HG03342 (cell line): ENCODE results near the gene DPP7.
"Not testable (repeated sequence)": the region's sequence is repeated elsewhere in the genome, so short reads cannot be mapped to it uniquely, and the experiment has no call there.

Source experiments
- ATAC-seq: cut with Tn5 transposase; IDR thresholded peaks from one replicate; pipeline ENCODE4 v1.9.1; 2021; ENCODE audit warnings: mild to moderate bottlenecking, moderate library complexity; ENCODE audit not compliant: unreplicated experiment

The DPP7 gene

DNA sequence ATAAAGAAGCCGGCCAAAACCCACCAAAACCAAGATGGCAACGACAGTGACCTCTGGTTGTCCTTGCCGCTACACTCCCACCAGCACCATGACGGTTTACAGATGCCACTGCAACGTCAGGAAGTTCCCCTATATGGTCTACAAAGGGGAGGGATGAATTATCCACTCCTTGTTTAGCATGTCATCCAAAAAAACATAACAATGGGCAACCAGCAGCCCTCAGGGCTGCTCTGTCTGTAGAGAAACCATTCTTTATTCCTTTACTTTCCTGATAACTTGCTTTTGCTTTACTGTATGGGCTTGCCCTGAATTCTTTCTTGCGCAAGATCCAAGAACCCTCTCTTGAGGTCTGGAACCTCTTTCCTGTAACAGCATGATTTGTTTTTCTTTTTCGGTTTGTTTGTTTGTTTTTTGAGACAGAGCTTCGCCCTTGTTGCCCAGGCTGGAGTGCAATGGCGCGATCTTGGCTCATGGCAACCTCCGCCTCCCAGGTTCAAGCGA, 39.2 kb downstream of the DPP7 start:
- no peak for ATAC-seq

DNA sequence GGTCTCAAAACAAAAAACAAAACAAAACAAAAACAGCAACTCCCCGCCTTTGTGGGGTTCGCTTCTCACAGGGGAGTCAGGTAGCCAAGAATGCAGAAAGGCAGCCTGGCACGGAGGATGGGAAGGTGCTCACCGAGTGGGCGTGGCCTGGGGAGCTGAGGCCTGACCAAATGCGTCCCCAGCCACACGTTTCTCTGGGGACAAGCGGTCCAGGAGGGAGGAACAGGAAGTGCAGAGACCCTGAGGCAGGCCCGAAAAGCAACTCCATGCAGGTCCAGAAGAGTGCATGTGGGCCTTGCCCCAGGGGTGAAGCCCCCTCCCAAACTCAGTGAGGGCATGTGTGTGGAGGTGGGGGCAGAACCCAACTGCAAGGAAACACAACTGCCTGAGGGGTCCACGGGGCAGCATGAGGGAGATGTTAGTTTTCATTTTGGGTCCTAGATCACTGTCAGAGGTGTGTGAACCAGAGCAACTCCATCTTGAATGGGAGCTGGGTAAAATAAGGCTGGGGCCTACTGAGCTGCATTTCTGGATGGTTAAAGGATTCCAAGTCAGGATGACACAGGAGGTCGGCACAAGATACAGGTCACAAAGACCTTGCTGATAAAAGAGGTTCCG, 39.8 kb downstream of the DPP7 start:
- ATAC-seq = no peak

DNA sequence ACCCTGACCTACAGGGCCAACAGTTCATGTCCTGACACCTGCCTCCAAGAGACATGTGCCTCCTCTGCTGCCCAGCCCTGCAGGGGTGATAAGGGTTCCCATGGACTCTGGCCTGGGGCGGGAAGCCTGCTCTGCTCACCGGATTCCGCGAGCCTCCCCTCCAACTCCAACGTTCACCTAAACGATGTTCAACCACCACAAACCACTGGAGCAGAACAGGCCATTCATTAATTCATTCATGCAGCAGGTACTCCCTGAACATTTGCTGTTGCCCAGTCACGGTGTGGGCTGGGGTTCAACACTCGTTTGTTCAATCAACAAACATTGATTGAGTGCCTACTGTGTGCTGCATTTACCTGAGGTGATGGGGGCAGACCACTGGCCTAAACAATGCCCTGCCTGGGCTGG, 40.5 kb downstream of the DPP7 start:
- no peak for ATAC-seq

DNA sequence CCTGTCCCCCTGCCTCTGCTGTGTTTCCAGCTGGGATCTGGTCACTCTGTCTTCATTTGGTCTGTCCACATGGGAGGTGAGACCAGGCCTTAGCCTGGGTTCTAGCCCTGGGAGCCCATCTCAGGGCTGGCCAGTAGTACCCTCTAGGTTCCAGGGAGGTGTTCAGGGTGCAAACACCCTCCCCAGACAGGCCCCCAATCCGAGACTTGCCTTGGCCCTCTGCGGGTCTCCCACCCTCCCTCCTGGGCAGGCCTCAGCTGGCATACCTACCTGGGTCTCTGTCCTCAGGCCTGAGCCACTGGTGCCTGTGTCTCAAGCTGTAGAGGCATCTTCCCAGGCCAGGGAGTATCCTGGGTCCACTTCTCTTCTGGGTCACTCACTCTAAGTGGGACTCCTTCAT, 43.3 kb downstream of the DPP7 start:
- no peak for ATAC-seq

DNA sequence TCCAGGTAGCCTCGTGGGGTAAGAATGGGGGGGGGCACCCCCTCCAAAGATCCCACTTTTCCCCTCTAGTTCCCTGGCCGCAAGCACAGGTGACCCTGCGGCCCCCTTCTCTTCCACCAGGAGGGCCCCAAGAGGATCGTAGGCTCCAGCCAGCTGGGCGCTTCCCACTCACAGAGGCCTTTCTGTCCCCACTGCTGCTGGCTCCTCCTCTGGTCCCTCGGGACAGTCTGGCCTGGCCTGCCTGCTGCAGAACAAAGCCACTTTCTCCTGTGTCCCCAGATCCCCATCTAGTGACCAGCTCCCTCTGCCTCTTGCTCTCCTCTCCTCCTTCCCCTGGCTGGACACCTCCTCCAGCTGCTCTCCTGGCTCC, 43.6 kb downstream of the DPP7 start:
- peak; percentile 7 for ATAC-seq

DNA sequence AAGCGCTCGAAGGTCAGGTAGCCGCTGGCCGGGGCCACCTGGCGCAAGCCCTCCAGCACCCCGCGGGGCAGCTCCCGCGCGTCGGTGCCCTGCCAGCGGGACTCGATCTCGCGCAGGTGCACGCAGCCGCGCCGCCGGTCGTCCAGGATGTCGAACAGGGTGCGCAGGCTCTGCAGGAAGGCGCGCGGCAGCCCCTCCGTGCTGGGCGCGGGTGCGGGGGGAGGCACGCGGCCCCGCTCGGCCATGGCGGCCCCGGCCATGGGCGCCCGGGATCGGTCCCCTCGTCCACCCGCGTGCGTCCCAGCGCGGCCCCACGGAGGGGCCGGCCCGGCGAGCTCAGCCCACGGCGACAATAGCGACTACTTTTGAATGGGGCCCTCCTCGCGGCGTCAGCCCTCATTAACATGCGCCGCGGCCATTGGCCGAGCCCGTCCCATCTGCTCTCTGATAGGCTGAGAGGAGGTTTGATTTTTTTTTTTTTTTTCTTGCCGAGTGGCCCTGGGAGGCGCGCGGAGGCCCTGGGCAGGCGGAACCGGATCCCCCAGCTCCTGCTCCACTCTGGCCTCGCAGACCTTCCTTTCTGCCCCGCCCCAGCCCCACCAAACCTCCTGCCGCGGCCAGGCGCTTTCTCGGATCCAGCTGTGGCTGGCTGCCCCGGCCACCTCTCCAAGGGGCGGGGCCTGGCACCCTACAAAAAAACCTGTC, 44.2 kb downstream of the DPP7 start, which contains the start of gene SAPCD2:
Gene SAPCD2 (minus strand): TSS at position 357 of the 705 bp plus-strand sequence. CDS start 97 bp downstream, at position 260.
- ATAC-seq = peak; percentile 65

DNA sequence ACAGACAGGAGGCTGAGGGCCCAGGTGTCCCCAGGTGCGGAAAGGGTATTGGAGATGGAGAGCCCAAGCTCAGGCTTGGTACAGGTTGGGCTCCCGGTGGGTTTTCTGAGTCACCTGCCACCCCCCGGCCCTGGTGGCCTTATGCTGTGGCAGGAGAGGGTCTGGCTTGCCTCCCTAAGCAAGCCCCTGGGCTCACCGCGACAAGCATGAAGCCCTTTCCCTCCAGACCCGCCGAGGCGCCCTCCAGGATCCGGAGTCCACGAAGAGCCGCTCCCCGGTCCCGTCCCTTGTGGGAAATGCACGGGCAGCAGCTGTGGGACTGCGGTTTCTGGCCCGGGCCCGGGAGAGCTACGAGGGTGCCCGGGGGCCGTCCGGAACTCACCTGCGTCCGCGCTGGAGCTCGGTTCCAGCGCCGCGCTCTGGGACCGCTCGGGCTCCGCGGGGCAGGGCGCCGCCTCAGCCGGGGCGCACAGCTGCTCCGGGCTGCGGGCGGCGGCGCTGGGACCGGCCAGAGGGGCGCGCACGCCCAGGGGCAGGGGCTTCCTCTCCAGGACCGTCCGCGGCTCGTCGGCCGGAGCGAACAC, 44.9 kb downstream of the DPP7 start:
- ATAC-seq = peak; percentile 14

DNA sequence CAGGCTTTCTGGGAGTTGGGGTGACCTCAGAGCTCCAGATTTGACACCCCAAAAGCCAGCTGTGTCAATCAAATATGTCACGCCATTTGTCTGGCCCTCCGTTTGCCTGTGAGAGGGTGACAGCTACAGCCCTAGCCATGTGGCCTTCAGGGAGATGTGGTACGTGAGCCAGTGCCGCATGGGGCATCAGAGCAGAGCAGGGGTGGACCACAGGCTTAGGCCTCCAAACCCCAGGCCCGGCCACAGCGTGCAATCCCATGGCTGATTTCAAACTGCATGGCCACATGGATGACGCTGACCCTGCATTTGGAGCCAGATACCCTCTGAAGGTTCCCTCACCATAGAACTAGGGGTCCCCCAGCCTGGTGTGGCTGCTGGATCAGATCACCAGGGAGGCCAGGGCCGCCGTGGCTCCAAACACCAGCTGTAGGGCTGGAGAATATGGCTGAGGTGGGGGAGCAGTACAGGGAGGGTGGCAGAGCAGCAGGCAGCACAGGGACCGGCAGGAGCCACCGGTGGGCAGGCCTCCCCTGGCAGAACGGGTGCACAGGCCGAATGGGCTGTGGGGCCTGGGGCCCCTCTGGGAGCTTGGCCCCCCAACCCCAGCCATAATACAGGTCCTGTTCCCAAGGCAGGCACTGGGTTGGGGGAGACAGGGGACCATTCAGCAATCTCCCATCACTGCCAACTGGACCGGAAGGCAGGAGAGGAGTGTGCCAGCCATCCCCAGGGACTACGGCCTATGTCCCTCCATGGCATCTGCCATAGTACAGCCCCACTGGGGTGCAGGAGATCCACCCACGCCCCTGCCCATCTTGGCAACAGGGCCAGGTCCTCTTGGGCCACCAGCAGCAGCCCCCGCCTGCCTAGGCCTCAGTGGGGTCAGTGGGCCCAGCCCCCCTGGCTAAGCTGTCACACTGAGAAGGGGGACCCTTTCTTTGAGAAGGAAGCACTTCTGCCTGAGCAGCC, 45.7 kb downstream of the DPP7 start:
- ATAC-seq = no peak

DNA sequence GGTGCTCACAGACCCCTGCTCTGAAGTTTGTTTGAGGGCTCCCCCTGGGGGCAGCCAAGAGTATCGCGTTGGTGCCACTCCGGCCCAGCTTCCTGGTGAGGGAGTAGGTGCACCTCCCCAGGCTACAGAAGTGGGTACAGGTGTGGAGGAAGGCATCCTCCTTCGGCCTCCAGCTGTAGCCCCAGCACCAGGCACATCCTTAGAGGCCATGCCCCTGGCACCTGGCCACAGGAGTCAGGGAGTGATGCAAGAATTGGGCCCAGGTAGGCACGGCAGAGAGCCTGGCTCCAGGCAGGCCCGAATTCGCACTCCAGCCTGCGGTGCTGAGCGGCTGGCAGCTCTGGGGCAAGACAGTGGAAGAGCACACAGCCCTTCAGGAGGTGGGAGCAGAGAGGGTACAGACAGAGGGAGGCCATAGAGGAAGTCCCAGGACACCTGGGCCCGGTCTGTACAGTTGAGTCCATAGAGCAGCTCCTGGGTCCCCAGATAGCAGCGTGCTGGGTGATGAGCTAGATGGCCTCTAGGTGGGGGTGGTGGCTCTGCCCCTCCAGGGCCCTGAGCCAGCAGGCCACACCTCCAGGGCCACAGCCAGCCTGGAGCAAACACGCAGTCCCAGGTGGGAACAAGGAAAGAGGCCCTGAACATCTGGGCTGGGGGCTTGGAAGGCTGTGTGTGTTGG, 46.5 kb downstream of the DPP7 start:
- ATAC-seq = no peak

DNA sequence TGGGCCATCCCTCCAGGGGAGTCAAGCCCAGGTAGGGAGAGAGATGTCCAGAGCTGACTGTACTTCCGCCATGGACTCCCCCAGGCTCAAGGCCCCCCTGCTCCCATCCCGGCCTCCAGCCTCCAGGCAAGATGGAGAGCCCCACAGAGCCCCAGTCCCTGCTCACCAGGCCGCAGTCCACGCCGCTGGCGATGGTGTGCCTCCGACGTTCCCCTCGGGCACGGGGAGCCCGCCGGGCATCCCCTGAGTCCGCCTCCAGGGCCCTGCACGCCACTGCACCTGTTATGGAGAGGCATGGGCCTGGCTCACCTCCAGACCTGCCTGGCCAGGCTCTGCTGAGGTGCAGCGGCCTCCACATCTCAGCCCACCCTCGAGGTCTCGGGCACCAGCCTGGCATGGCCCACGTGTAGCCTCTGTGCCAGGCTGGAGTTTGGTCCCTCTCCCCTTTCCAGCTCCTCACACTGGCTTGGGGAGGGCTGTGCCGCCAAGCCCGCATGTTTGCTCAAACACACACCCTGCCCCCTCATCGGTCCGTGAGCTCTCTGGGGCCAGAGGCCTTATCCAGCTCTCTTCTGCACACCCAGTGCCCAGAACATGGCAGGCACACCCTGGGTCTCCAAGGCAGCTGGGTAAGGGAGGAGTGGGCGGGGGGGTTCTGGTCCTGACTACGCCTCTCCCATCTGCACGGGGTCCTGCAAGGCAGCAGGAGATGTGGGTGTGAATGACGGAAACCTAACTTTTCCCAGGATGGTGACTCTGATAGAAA, 48.3 kb downstream of the DPP7 start:
- ATAC-seq = no peak

DNA sequence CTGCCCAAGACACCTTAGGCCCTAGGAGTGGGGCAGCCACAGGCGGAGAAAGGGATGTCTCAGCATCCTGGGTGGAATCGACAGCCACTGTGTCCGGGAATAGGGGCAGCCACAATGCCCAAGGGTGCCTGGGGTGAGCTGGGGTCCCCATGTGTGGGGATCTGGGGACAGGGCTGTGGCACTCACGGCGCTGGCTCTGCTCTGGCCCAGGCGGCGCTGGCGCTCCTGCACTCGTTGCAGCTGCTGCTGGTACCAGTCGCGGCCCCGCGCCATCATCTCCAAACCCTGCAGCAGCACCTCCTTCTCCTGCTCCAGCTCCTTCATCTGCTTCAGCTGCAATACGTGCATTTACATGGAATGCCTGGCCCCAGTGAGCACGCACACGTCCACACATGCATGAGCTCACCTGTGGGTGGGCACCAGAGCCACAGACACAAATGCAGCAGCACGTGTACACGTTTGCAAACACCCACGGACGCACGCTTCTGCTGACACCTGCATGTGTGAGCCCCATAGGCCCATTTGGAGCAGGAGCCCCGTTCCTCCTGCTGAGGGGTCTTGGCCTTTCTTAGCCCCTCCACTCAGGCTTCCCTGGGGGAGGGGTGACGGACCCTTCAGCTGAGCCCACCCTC, 49.1 kb downstream of the DPP7 start:
- no peak for ATAC-seq

DNA sequence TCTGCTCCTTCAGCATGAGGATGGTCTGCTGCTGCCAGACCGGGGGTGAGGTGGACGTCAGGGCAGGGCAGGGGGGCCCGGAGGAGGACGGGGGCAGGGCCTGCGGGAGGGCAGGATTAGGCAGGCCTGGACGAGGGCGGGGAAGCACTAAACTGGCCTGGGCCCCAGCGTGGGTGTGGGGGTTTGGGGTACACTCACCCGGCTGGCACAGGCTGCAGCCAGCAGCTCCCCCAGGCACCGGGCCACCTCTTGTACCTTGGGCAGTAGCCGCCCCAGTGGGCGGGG, 49.7 kb downstream of the DPP7 start:
- ATAC-seq = no peak

DNA sequence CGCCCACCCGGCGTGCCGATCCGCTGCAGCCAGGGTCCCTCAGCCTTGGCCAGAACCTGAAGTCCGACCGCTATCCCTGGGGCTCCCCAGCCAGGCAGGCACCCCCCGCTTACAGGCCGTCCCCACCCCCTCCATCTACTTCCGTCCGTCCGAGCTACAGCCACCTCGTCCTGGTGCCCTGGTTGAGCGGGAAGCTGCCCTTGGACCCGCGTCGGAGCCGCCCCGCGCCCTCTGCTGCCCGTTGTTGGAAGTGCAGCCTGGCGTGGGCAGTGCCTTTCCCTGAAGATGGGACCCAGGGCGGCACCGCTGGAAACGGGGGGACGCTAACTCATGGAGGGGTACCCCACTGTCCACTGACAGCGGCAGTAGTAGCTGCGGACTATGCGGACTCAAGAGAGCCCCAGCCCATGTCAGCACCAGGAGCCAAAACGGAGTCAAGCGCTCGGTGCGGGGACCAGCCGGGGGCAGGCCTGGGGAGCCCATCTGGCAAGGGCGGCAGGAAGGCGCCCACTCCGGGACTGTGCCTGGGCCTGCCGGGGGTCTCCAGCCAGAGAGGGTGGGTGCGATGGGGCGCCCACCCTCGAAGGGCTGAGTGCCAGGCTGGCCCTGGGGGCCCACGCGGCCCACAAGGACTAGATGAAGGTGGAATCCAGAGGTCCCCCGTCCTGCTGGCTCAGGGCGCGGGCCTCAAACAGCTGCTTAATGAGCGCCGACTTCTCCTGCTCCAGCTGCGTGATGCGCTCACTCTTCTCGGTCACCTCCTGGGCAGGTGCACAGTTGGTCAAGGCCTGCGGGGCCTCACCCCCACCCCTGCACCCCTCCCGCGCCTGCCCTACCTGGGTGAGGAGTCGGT, 50.3 kb downstream of the DPP7 start:
- no peak for ATAC-seq

DNA sequence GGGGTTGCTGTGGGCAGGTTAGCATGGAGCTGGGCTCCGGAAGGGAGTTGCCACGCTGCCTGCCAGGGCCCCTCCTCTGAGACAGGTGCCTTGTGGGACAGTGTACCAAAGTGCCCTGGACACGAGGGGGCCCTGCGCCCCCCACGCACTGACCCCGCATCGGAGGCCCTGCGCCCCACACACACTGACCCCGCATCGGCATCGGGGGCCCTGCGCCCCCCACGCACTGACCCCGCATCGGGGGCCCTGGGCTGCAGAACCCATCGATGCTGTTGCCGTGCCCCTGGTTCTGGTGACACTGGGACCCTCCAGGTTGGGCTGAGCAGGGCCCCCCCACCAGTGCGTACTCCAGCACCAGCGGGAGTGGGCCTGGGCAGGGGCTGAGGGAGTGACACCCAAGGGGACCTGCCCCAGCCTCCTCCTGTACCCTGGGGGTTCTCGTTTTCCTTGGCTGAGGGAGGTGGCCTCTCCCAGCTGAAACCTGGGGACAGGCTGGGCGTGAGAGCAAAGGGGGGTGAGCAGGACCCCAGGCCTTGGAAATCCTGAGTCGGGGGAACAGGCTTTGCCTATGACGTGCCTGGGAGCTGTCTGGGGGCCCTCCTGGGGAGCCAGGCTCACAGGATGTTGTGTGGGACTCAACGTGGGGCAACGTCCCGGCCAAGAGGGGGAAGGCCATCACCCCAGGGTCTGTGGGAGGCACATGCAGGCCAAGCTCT, 51.1 kb downstream of the DPP7 start:
- no peak for ATAC-seq

DNA sequence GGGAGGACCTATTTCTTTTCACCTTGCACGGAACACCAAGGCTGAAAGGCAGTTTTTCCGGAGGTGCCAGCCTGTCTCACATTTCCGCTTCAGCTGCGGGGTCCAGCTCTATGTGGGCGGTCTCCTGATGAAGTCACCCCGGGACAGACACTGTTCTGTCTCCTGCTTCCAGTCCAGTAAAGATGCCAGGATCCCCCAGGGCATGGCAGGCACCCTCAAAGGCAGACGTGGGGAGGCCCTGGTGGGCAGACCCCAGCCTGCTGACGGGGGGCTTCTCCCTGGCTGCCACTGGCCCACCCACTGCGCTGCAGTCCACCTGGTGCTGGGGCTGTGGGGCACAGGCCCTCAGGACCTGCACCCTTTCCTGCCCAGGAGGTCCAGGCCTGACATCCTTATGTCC, 51.7 kb downstream of the DPP7 start:
- ATAC-seq = not testable (repeated sequence)

DNA sequence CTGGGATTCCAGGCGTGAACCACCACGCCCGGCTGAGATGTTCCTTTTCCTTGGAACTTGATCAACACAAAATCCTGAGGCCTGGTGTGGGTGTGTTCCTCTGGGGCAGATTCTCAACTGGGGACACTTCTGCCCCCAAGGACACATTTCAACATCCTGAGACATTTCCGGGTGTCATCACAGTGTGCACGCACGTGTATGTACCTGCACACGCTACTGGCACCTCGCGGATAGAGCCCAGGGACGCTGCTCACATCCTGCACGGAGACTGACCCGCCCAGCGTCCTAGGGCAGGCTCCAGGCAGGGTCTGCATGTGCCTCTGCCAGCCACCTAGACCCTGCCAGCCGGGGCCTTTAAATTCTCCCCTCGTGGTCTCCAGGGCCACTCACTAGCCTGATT, 52.1 kb downstream of the DPP7 start:
- no peak for ATAC-seq
